Suprapubic skin (tissue), 4 donors: ENCODE results near the gene ZNFX1. TPM values are rescaled to one million over a fixed set of nuclear protein-coding genes. Genes with fewer than 3 reads are reported as not detected.

Source experiments
- DNase-seq, 2 donors: peaks; one replicate each; pipeline ENCODE4 v3.0.0-alpha.2; 2019; ENCODE audit warnings: low spot score in 2 of 2
- H3K27ac ChIP-seq: fragments of 200-600 bp; sonication (generic); one replicate; pipeline ENCODE4 v1.5.1; 2019
- H3K27me3 ChIP-seq: fragments of 200-600 bp; sonication (generic); one replicate; pipeline ENCODE4 v1.5.1; 2019
- H3K36me3 ChIP-seq: fragments of 200-600 bp; sonication (generic); one replicate; pipeline ENCODE4 v1.5.1; 2019
- H3K4me1 ChIP-seq: fragments of 200-600 bp; sonication (generic); one replicate; pipeline ENCODE4 v1.5.1; 2019
- H3K4me3 ChIP-seq: fragments of 200-600 bp; sonication (generic); one replicate; pipeline ENCODE4 v1.5.1; 2019; ENCODE audit warnings: mild to moderate bottlenecking
- H3K9me3 ChIP-seq: fragments of 200-600 bp; sonication (generic); one replicate; pipeline ENCODE4 v1.5.1; 2019
- CTCF ChIP-seq, 2 donors: fragments of 200-600 bp in 1 of 2; fragments of 450-650 bp in 1 of 2; sonication (generic) in 1 of 2; IDR thresholded peaks; one replicate each; pipeline ENCODE4 v1.5.1; 2016 to 2019; ENCODE audit warnings: antibody characterized with exemption in 2 of 2, mild to moderate bottlenecking in 1 of 2, moderate library complexity in 1 of 2
- EP300 ChIP-seq: sonication (generic); formaldehyde crosslinking; IDR thresholded peaks from one replicate; pipeline ENCODE4 v1.6.1; 2017; ENCODE audit warnings: antibody characterized with exemption
- POLR2A ChIP-seq, 2 donors: fragments of 450-650 bp; IDR thresholded peaks; one replicate each; pipeline ENCODE4 v1.6.1; 2017; ENCODE audit warnings: antibody characterized with exemption in 2 of 2, mild to moderate bottlenecking in 2 of 2, moderate library complexity in 2 of 2
- POLR2AphosphoS5 ChIP-seq, 3 donors: sonication (generic); formaldehyde crosslinking; IDR thresholded peaks; one replicate each; pipeline ENCODE4 v1.6.1; 2017; ENCODE audit warnings: antibody characterized with exemption in 3 of 3
- WGBS: methylation state at CpG from one replicate; pipeline ENCODE4 v1.1.5; 2018; 5-methylcytosine and 5-hydroxymethylcytosine counted together
- total RNA-seq, 4 donors: library from RNA; depleted of rRNA; stranded (reverse); fragments of >200 nt; gene quantifications; one replicate each; pipeline ENCODE4 v1.1.0, GENCODE V29; 2016

ZNFX1 gene
- total RNA-seq, 4 donors from 2014 or later: 25.9 to 36.1 (median 33.2) TPM

GRCh38 chr20:49234831-49235230 is 43.0 kb downstream of the ZNFX1 start:
- no peaks in the 10 kb centered on the region for H3K9me3 ChIP-seq
- no peak for DNase-seq
- H3K36me3 ChIP-seq: peaks cover 96% of the 10 kb centered on the region
- H3K27ac ChIP-seq: no peak overlapping the region
- no peak overlapping the region for H3K4me3 ChIP-seq
- no peak for TF ChIP-seq CTCF (IDR thresholded peaks at IDR 0.05)
- TF ChIP-seq POLR2AphosphoS5 (IDR thresholded peaks at IDR 0.05): no peak
- no peak for TF ChIP-seq POLR2A (IDR thresholded peaks at IDR 0.05)
- no peak for TF ChIP-seq EP300
- H3K4me1 ChIP-seq: no peaks in the 10 kb centered on the region
- WGBS: 89% methylated on average over 6 of the region's 6 CpGs
- no peaks in the 10 kb centered on the region for H3K27me3 ChIP-seq

GRCh38 chr20:49233226-49233625 is 44.6 kb downstream of the ZNFX1 start:
- no peak overlapping the region for H3K4me3 ChIP-seq
- H3K9me3 ChIP-seq: no peaks in the 10 kb centered on the region
- H3K27ac ChIP-seq: no peak overlapping the region
- no peak for DNase-seq
- H3K36me3 ChIP-seq: peaks cover 94% of the 10 kb centered on the region
- H3K4me1 ChIP-seq: no peaks in the 10 kb centered on the region
- H3K27me3 ChIP-seq: no peaks in the 10 kb centered on the region
- TF ChIP-seq POLR2A (IDR thresholded peaks at IDR 0.05): no peak
- no peak for TF ChIP-seq CTCF (IDR thresholded peaks at IDR 0.05)
- TF ChIP-seq EP300: no peak
- no peak for TF ChIP-seq POLR2AphosphoS5 (IDR thresholded peaks at IDR 0.05)
- 79% methylated on average over 9 of the region's 10 CpGs for WGBS

GRCh38 chr20:49231471-49231870 is 46.4 kb downstream of the ZNFX1 start:
- 97% methylated on average over 7 of the region's 7 CpGs for WGBS
- no peaks in the 10 kb centered on the region for H3K9me3 ChIP-seq
- TF ChIP-seq EP300 (no peak), POLR2A (IDR thresholded peaks at IDR 0.05) (no peak), CTCF (IDR thresholded peaks at IDR 0.05) (no peak), POLR2AphosphoS5 (IDR thresholded peaks at IDR 0.05) (no peak)
- H3K27me3 ChIP-seq: no peaks in the 10 kb centered on the region
- no peak for DNase-seq
- no peaks in the 10 kb centered on the region for H3K4me1 ChIP-seq
- peaks cover 92% of the 10 kb centered on the region for H3K36me3 ChIP-seq
- no peak overlapping the region for H3K27ac ChIP-seq
- H3K4me3 ChIP-seq: no peak overlapping the region

- H3K4me3 ChIP-seq: no peak overlapping the region
- H3K27me3 ChIP-seq: no peaks in the 10 kb centered on the region
- no peak for DNase-seq
- no peak overlapping the region for H3K27ac ChIP-seq
- H3K4me1 ChIP-seq: no peaks in the 10 kb centered on the region
- H3K36me3 ChIP-seq: peaks cover 93% of the 10 kb centered on the region
- WGBS: 65% methylated on average over 8 of the region's 8 CpGs
- TF ChIP-seq CTCF (IDR thresholded peaks at IDR 0.05) (no peak), POLR2AphosphoS5 (IDR thresholded peaks at IDR 0.05) (no peak), POLR2A (IDR thresholded peaks at IDR 0.05) (no peak), EP300 (no peak)
- no peaks in the 10 kb centered on the region for H3K9me3 ChIP-seq
Measured at GRCh38 chr20:49230561-49231133, 47.2 kb downstream of the ZNFX1 start.

GRCh38 chr20:49230021-49230420 is 47.8 kb downstream of the ZNFX1 start:
- TF ChIP-seq EP300 (no peak), CTCF (IDR thresholded peaks at IDR 0.05) (no peak), POLR2AphosphoS5 (IDR thresholded peaks at IDR 0.05) (no peak), POLR2A (IDR thresholded peaks at IDR 0.05) (no peak)
- DNase-seq: no peak
- H3K4me3 ChIP-seq: no peak overlapping the region
- H3K4me1 ChIP-seq: no peaks in the 10 kb centered on the region
- WGBS: 88% methylated on average over 10 of the region's 10 CpGs
- no peak overlapping the region for H3K27ac ChIP-seq
- no peaks in the 10 kb centered on the region for H3K27me3 ChIP-seq
- no peaks in the 10 kb centered on the region for H3K9me3 ChIP-seq
- H3K36me3 ChIP-seq: peaks cover 94% of the 10 kb centered on the region
